Activated CD8-positive, alpha-beta memory T cell treated with anti-CD3 and anti-CD28 coated beads for 36 hours (primary cell): Measurements from ENCODE around the gene GPBP1. TPM values are rescaled to one million over a fixed set of nuclear protein-coding genes. Genes with fewer than 3 reads are reported as not detected.

Source experiments
- CTCF ChIA-PET: fragments of 350-600 bp; sonication (Branson Sonifier 250); formaldehyde crosslinking; loops from one replicate; lab custom pipeline; 2021; ENCODE audit warnings: antibody characterized with exemption; lab: Charles Lee
- POLR2A ChIA-PET: fragments of 350-600 bp; sonication (Branson Sonifier 250); formaldehyde crosslinking; loops from one replicate; lab custom pipeline; 2021; ENCODE audit warnings: antibody characterized with exemption; lab: Charles Lee
- total RNA-seq, 2 experiments: library from RNA; stranded (reverse); gene quantifications; one replicate each; pipeline ENCODE4 v1.2.3, GENCODE V29; 2021

GPBP1 gene
- total RNA-seq, 2 experiments from 2014 or later: 78.5 to 78.7 TPM

- CTCF ChIA-PET: no interaction called here
Measured at GRCh38 chr5:57199866-57200265, 26.0 kb downstream of the GPBP1 start.

DNA sequence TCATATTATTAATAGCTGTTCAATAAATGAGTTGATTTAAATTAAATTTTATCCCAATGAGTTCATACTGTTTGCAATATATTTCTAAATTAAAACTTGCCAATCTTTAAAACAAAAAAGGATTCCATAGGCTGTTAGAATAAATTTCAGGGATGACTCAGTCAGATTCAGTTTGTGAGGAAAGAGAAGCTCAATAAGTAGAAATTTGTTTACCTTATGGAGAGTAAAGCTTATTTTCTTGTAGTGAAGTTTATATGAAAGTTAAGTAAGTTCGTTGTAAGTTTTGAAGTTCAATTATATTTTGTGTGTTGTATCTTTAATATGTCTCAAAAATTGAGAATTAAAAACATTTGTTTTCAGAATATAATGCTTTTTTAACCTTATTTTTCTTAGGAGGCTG lies 29.0 kb downstream of the GPBP1 start:
- ChIA-PET CTCF (no interaction called here), POLR2A (no interaction called here)

More at GRCh38 chr5:57199866-57200265, 26.0 kb downstream of the GPBP1 start:
- POLR2A ChIA-PET: no interaction called here

DNA sequence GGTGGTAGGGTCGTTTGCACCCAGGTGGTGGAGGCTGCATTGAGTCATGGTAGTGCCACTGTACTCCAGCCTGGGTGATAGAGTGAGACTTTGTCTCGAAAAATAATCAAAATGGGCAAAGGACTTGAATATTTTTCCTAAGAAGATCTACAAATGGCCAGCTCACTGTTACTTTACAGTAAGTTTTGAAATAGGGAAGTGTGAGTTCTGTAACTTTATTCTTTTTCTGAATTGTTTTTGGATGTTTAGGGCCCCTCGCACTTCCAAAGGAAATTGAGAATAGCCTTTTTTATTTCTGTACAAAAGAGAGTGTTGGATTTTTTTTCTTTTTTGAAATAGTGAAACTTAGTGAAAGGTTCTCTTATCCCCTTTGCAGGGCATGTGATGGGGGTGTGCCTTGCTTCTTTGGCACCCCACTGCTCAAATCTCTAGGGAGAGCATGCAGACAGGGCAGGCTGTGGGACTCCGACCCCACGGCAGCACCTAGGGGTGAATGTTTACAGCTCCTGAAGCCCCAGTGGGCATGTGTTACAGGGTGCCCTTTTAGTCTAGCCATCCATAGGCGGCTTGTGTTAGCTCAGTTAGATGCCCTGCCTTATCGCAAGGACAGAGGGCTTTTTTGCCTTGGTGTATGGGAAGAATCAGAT lies 33.3 kb downstream of the GPBP1 start:
- POLR2A ChIA-PET: no interaction called here
- CTCF ChIA-PET: no interaction called here

DNA sequence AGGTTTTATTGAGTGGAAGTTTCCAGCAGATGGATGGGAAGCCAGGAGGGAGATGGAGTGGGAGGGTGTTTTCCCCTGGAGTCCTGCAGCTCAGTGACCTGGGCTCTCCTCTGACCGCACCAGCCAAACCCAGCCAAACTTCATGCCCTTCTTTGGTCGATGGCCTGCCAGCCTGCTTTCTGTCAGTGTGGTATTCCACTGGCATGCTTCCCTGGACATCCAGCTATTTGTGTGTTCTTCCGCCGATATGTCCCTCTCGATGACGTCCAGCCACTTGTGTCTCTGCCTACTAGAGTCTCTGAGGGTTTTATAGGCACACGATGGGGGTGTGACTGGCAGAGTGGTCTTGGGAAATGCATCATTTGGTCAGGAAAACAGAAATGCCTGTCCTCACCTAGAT lies 33.8 kb downstream of the GPBP1 start:
- CTCF ChIA-PET: no interaction called here
- POLR2A ChIA-PET: no interaction called here

DNA sequence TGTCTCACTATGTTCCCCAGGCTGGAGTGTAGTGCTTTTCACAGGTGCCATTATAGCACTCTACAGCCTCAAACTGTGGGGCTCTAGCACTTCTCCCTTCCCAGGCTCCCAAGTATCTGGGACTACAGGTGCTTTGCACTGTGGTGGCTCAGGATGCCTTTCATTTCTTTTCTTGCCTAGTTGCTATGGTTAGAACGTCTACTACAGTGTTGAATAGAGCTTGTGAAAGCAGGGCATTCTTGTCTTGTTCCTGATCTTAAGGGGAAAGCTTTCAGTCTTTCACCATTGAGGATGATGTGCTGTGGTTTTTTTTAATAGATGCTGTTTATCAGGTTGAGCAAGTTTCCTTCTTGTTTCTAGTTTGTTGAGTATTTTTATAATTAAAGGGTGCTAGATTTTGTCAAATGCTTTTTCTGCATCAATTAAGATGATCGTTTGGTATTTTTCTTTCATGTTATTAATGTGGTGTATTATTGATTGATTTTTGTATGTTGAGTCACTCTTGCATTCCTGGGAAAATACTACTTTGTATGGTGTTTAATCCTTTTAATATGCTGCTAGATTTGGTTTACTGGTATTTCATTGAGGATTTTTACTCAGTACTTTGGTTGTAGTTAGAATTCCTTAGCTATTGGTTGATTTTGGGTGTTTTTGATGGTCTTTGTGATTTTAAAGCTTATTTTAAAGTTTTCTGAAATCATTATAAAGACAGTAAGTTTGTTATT lies 35.6 kb downstream of the GPBP1 start:
- CTCF ChIA-PET: no interaction called here
- POLR2A ChIA-PET: interaction anchor here (0.7 kb wide), 1 partner anchor 14 kb away, joined by 3 read pairs; no protein-coding TSS in a partner anchor

DNA sequence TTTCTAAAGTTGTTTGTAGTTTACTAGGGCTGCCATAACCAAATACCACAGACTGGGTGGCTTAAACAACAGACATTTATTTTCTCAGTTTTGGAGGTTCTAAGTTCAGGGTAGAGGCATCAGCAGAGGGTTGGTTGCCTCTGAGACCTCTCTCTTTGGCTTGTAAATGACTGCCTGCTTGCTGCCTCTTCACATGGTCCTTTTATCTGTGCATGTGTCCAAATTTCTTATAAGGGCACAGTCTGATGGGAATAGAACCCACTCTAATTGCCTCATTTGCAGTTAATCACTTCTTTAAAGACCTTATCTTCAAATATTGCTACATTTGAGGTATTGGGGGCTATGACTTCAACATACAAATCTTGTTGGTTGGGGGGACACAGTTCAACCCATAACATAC lies 36.8 kb downstream of the GPBP1 start:
- ChIA-PET POLR2A (no interaction called here), CTCF (no interaction called here)

GRCh38 chr5:57211039-57211438 lies 37.2 kb downstream of the GPBP1 start:
- CTCF ChIA-PET: no interaction called here
- POLR2A ChIA-PET: no interaction called here

DNA sequence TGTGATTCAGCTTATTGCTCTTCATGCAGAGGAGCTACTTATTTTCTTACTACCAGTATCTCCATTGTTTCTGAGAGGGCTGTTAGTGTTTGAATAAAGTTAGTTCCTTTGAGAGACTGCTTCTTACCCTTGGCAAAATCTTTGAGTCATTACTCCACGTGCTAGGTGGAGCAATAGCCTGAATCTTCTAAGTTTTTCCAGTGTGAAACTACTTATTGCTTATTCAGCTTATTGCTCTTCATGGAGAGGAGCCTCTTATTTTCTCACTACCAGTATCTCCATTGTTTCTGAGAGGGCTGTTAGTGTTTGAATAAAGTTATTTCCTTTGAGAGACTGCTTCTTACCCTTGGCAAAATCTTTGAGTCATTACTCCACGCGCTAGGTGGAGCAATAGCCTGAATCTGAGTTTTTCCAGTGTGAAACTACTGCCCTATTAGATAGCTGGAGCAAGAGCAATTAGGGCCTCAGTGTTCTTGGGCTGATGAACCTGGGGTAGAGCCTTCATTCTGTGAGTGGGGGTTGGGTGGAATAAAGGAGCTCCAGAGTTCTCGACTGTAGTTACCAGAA lies 41.9 kb downstream of the GPBP1 start:
- ChIA-PET CTCF (interaction anchor here (1.1 kb wide), 1 partner anchor 14 kb away, joined by 3 read pairs; no protein-coding TSS in a partner anchor), POLR2A (no interaction called here)

GRCh38 chr5:57216714-57217113 lies 42.9 kb downstream of the GPBP1 start:
- ChIA-PET CTCF (no interaction called here), POLR2A (no interaction called here)

GRCh38 chr5:57219386-57219785 lies 45.5 kb downstream of the GPBP1 start:
- POLR2A ChIA-PET: interaction anchor here (0.8 kb wide), 1 partner anchor 46 kb away, joined by 6 read pairs; the partner anchor contains the start of gene GPBP1
- CTCF ChIA-PET: interaction anchor here (0.9 to 1.0 kb wide), 4 partner anchors 8 to 318 kb away, joined by 3 to 4 read pairs (median 4); no protein-coding TSS in a partner anchor

GRCh38 chr5:57221049-57221568 lies 47.2 kb downstream of the GPBP1 start:
- POLR2A ChIA-PET: no interaction called here

GRCh38 chr5:57225553-57225952 lies 51.7 kb downstream of the GPBP1 start:
- ChIA-PET CTCF (no interaction called here), POLR2A (no interaction called here)

More at GRCh38 chr5:57221049-57221568, 47.2 kb downstream of the GPBP1 start:
- CTCF ChIA-PET: no interaction called here

- CTCF ChIA-PET: interaction anchor here (1.2 kb wide), 1 partner anchor 13 kb away, joined by 3 read pairs; no protein-coding TSS in a partner anchor
Measured at GRCh38 chr5:57229313-57229712, 55.5 kb downstream of the GPBP1 start.

GRCh38 chr5:57231607-57232006 lies 57.7 kb downstream of the GPBP1 start:
- CTCF ChIA-PET: interaction anchor here (0.9 kb wide), 1 partner anchor 12 kb away, joined by 4 read pairs; no protein-coding TSS in a partner anchor
- POLR2A ChIA-PET: no interaction called here

More at GRCh38 chr5:57229313-57229712, 55.5 kb downstream of the GPBP1 start:
- POLR2A ChIA-PET: interaction anchor here (0.6 kb wide), 1 partner anchor 371 kb away, joined by 4 read pairs; no protein-coding TSS in a partner anchor

- ChIA-PET CTCF (interaction anchor here (0.9 kb wide), 1 partner anchor 13 kb away, joined by 4 read pairs; no protein-coding TSS in a partner anchor), POLR2A (no interaction called here)
Measured at GRCh38 chr5:57232293-57233033, 58.6 kb downstream of the GPBP1 start.

- POLR2A ChIA-PET: no interaction called here
- CTCF ChIA-PET: no interaction called here
Measured at GRCh38 chr5:57243286-57244137, 69.7 kb downstream of the GPBP1 start.

DNA sequence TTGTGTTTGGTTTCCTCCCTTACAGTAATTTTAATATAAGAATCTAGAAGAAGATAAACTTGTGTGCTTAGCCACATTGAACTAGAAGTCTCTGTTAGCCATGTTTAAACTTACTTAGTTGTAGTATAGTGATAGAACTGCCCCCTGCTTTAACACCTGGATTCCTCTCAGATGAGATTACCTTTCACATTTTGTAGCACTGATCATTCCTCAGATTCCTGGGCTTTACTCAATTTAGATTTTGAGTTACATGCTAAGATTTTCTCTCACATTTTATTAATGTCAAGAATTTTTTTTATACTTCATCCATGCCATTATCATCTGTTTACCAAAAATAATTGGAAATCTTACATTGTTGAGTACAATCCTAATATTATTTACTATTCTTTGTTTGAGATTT lies 70.5 kb downstream of the GPBP1 start:
- ChIA-PET POLR2A (interaction anchor here (0.6 kb wide), 1 partner anchor 1251 kb away, joined by 5 read pairs; no protein-coding TSS in a partner anchor), CTCF (no interaction called here)

DNA sequence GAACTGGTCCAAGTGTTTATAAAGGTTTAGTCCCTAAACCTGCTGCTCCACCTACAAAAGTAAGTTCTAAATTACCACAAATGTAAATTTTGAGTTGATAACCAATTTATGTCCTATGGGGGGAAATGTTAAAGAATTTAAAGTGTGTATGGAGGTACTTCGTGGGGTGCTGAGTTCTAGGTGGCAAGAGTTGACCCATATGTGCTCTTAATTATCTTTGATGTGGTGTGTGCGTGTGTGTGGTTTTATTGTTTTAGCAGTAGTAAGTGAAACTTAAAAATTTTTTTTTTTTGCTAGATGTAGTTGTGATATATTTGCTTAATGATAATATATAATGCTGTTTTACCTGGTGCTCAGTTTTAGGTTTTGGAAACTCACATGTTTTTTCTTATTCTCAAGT lies 72.6 kb downstream of the GPBP1 start:
- CTCF ChIA-PET: interaction anchor here (1.1 kb wide), 1 partner anchor 319 kb away, joined by 3 read pairs; no protein-coding TSS in a partner anchor
- POLR2A ChIA-PET: no interaction called here
